Spleen (tissue), 7 donors: ENCODE measurements around the gene SLC39A7.

ENCODE experiments used
- POLR2A ChIP-seq, 3 donors: fragments of 450-650 bp; IDR thresholded peaks; one replicate each; pipeline ENCODE4 v1.5.1; 2017; ENCODE audit warnings: antibody characterized with exemption in 3 of 3, mild to moderate bottlenecking in 1 of 3
- POLR2AphosphoS5 ChIP-seq, 3 donors: sonication (generic); formaldehyde crosslinking; IDR thresholded peaks; one replicate each; pipeline ENCODE4 v1.5.1; 2017; ENCODE audit warnings: antibody characterized with exemption in 3 of 3
- TF ChIP-seq, protein P1 (sequence below), 11 experiments: fragments of 200-600 bp in 7 of 11; fragments of 450-650 bp in 4 of 11; sonication (generic) in 4 of 11; IDR thresholded peaks in 8 of 11; conservative IDR thresholded peaks in 3 of 11; 1 replicate in 7 of 11; 2 replicates in 4 of 11; pipeline versions ENCODE4 v1.4.0 to v1.8.0; 2016 to 2021; ENCODE audit warnings: antibody characterized with exemption in 11 of 11, inconsistent platforms in 4 of 11, mild to moderate bottlenecking in 1 of 11
- donor health status: DM: no; HTN: no; CAD: no; lungs with moderate emphysema.
- donor health status: DM: no; HTN: no; CAD: no.
- donor health status: DM: no; HTN: no; CAD: no.

DNA sequence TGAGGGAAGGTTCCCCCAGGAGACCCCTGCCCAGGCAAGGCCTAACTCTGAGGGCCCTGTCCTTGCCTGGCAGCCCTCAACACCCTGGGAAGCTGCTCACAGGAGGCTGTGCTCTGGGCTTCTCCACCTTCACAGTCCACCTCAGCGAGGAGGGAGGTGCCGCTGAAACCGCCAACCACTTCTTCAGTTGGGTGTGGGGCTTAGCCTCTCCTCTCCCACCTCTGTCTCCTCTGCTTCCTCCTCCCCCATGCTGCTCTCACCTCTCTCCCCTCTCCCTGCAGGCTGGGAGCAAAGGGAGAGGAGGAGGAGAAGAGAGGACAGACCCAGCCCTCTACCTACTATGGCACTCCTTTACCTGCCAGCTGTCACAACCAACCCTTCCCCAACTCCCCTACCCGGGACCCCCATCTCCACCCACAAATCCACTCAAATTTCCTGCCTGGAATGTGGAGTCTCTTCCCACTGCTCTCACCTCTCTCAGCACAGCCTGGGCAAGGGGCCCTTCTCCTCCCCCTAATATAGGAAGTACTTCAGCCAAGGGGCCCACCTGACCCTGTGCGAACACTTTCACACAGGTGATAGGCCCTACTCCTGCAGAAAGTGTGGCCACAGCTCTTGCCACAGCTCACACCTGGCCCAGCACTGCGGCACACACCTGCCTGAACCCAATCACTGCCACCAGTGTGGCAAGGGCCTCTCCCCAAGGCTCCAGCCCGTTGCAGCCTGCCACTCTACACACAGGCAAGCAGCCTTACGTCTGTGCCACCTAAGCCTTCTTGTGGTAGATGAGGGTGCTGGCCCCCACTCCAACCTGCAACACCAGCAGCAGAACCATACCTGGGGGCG lies 14.8 kb downstream of the SLC39A7 start:
- TF ChIP-seq, protein P1, sequence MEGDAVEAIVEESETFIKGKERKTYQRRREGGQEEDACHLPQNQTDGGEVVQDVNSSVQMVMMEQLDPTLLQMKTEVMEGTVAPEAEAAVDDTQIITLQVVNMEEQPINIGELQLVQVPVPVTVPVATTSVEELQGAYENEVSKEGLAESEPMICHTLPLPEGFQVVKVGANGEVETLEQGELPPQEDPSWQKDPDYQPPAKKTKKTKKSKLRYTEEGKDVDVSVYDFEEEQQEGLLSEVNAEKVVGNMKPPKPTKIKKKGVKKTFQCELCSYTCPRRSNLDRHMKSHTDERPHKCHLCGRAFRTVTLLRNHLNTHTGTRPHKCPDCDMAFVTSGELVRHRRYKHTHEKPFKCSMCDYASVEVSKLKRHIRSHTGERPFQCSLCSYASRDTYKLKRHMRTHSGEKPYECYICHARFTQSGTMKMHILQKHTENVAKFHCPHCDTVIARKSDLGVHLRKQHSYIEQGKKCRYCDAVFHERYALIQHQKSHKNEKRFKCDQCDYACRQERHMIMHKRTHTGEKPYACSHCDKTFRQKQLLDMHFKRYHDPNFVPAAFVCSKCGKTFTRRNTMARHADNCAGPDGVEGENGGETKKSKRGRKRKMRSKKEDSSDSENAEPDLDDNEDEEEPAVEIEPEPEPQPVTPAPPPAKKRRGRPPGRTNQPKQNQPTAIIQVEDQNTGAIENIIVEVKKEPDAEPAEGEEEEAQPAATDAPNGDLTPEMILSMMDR (IDR thresholded peaks at IDR 0.05 in 8 of 11, conservative IDR thresholded peaks at IDR 0.05 in 3 of 11), result no peak
- TF ChIP-seq POLR2AphosphoS5 (IDR thresholded peaks at IDR 0.05) (peak in 1 of 3 donors; percentile 31), POLR2A (IDR thresholded peaks at IDR 0.05) (no peak)
